HepG2 (cell line): Measurements from ENCODE around the gene OTUB2. TPM values are rescaled to one million over a fixed set of nuclear protein-coding genes. Genes with fewer than 3 reads are reported as not detected.
A peak's percentile ranks its signal among the peaks of the same experiment; 100 is the strongest.

Source experiments
- CCAR2 ChIP-seq: fragments of 200-400 bp; formaldehyde crosslinking; optimal IDR thresholded peaks from 2 replicates; pipeline ENCODE3; 2018; ENCODE audit warnings: low read depth, mild to moderate bottlenecking, low read length, moderate library complexity
- EP300 ChIP-seq, 3 experiments: sonication (generic) in 1 of 3; formaldehyde crosslinking in 1 of 3; IDR thresholded peaks; 2 replicates each; pipeline versions ENCODE4 v1.5.1 to v1.6.1; 2011 to 2020; ENCODE audit warnings: low read depth in 2 of 3, low read length in 2 of 3, borderline replicate concordance in 1 of 3, improper control_type of control experiment in 1 of 3, mild to moderate bottlenecking in 1 of 3, missing genetic modification reagents in 1 of 3, moderate library complexity in 1 of 3
- FOXP1 ChIP-seq, 2 experiments: fragments of 450-650 bp in 1 of 2; IDR thresholded peaks; 2 replicates each; pipeline ENCODE4 v1.6.1; 2017 to 2018; ENCODE audit warnings: antibody characterized with exemption in 1 of 2
- GATAD2A ChIP-seq: IDR thresholded peaks from 2 replicates; pipeline ENCODE4 v1.6.1; 2016
- JUNB ChIP-seq: sonication (generic); formaldehyde crosslinking; IDR thresholded peaks from 2 replicates; pipeline ENCODE4 v1.8.0; 2022; ENCODE audit warnings: missing genetic modification reagents, mild to moderate bottlenecking, borderline replicate concordance
- MAF1 ChIP-seq: sonication (generic); formaldehyde crosslinking; IDR thresholded peaks from 2 replicates; pipeline ENCODE4 v1.5.0; 2020; ENCODE audit warnings: missing genetic modification reagents, borderline replicate concordance
- MTF1 ChIP-seq: sonication (generic); formaldehyde crosslinking; IDR thresholded peaks from 2 replicates; pipeline ENCODE4 v1.5.0; 2020; ENCODE audit warnings: missing genetic modification reagents
- MXI1 ChIP-seq: IDR thresholded peaks from 3 replicates; pipeline ENCODE4 v1.6.1; 2012; ENCODE audit warnings: low read depth, low read length, inconsistent platforms, borderline replicate concordance
- NFE2L1 ChIP-seq: sonication (generic); formaldehyde crosslinking; IDR thresholded peaks from 2 replicates; pipeline ENCODE4 v1.4.0; 2020; ENCODE audit warnings: missing genetic modification reagents, mild to moderate bottlenecking, borderline replicate concordance
- NFYB ChIP-seq: sonication (generic); formaldehyde crosslinking; IDR thresholded peaks from 2 replicates; pipeline ENCODE4 v1.4.0; 2020; ENCODE audit warnings: missing genetic modification reagents
- RORA ChIP-seq: sonication (generic); formaldehyde crosslinking; IDR thresholded peaks from 2 replicates; pipeline ENCODE4 v1.5.0; 2020; ENCODE audit warnings: mild to moderate bottlenecking, missing genetic modification reagents, moderate library complexity
- SOX6 ChIP-seq, 2 experiments: fragments of 450-650 bp in 1 of 2; sonication (generic) in 1 of 2; formaldehyde crosslinking in 1 of 2; IDR thresholded peaks; 2 replicates each; pipeline versions ENCODE4 v1.4.0 to v1.6.1; 2017 to 2020; ENCODE audit warnings: antibody characterized with exemption in 1 of 2, mild to moderate bottlenecking in 1 of 2, missing genetic modification reagents in 1 of 2
- THAP11 ChIP-seq: IDR thresholded peaks from 2 replicates; pipeline ENCODE4 v1.6.1; 2016; ENCODE audit warnings: missing biosample characterization, missing genetic modification reagents
- ZBTB21 ChIP-seq: sonication (generic); formaldehyde crosslinking; IDR thresholded peaks from 2 replicates; pipeline ENCODE4 v1.4.0; 2020; ENCODE audit warnings: missing genetic modification reagents
- ZNF138 ChIP-seq: sonication (generic); formaldehyde crosslinking; IDR thresholded peaks from 2 replicates; pipeline ENCODE4 v1.5.0; 2020; ENCODE audit warnings: mild to moderate bottlenecking, low read depth, missing genetic modification reagents
- ZNF605 ChIP-seq: sonication (generic); formaldehyde crosslinking; IDR thresholded peaks from 2 replicates; pipeline ENCODE4 v1.8.0; 2022; ENCODE audit warnings: mild to moderate bottlenecking, missing genetic modification reagents
- ZNF747 ChIP-seq: sonication (generic); formaldehyde crosslinking; IDR thresholded peaks from 2 replicates; pipeline ENCODE4 v1.8.1; 2023; ENCODE audit warnings: missing genetic modification reagents, mild to moderate bottlenecking, borderline replicate concordance
- ZNF780A ChIP-seq: sonication (generic); formaldehyde crosslinking; IDR thresholded peaks from 2 replicates; pipeline ENCODE4 v1.8.0; 2022; ENCODE audit warnings: mild to moderate bottlenecking, missing genetic modification reagents, moderate library complexity
- ZNF83 ChIP-seq: sonication (generic); formaldehyde crosslinking; IDR thresholded peaks from 2 replicates; pipeline ENCODE4 v1.4.0; 2020; ENCODE audit warnings: missing genetic modification reagents, mild to moderate bottlenecking, borderline replicate concordance
- polyA plus RNA-seq, 8 experiments: library from polyadenylated mRNA; depleted of rRNA in 3 of 8; stranded (reverse) in 7 of 8; unstranded in 1 of 8; fragments of >200 nt; fragmentation: Illumina TruSeq in 4 of 8; extraction: Trizol in 4 of 8; gene quantifications; 2 replicates each; pipeline versions ENCODE4 v1.2.1 to v1.2.3, GENCODE V29; 2011 to 2016; ENCODE audit warnings: low read depth in 4 of 8, missing spikeins in 1 of 8, mixed read lengths in 1 of 8; ENCODE audit not compliant: insufficient read depth in 1 of 8
- total RNA-seq, 5 experiments: library from RNA; depleted of rRNA; stranded (reverse); fragments of >200 nt; fragmentation: Illumina TruSeq; extraction: Trizol; gene quantifications; 2 replicates each; pipeline ENCODE4 v1.2.3, GENCODE V29; 2016; ENCODE audit warnings: low read depth in 1 of 5
- TF ChIP-seq, protein P1 (sequence below): IDR thresholded peaks from 2 replicates; pipeline ENCODE4 v1.6.1; 2016; ENCODE audit warnings: low read depth, control low read depth
- TF ChIP-seq, protein P2 (sequence below): sonication (generic); formaldehyde crosslinking; IDR thresholded peaks from 2 replicates; pipeline ENCODE4 v1.4.0; 2020; ENCODE audit warnings: missing genetic modification reagents
- TF ChIP-seq, protein P3 (sequence below): IDR thresholded peaks from 2 replicates; pipeline ENCODE4 v1.6.1; 2016
- TF ChIP-seq, protein P4 (sequence below): IDR thresholded peaks from 2 replicates; pipeline ENCODE4 v1.4.0; 2020; ENCODE audit warnings: mild to moderate bottlenecking, missing genetic modification reagents

Gene OTUB2
- total and polyA plus RNA-seq, 2 of the 13 experiments (the other 11 are each of a cell fraction or from before 2014, with no cell fraction given) = 2.2 to 2.4 TPM

DNA sequence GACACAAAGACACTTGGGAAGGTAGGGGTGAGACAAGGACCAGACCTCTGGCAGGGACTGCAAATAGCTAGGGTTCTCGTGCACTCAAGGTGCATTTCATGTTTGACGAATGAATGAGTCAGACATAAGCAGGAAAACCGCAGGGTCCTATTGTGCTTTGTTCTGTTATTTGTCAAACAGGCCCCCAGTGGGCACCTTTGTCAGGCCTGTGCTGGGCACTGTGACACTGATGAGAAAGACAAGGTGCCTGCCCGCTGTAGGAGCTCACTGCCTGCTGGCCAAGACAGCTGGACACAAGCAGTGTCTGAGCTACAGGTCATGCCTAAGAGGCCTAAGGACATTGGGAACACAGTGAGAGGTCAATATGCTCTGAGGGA lies 2.3 kb downstream of the OTUB2 start (continued):
- TF ChIP-seq, protein P1, sequence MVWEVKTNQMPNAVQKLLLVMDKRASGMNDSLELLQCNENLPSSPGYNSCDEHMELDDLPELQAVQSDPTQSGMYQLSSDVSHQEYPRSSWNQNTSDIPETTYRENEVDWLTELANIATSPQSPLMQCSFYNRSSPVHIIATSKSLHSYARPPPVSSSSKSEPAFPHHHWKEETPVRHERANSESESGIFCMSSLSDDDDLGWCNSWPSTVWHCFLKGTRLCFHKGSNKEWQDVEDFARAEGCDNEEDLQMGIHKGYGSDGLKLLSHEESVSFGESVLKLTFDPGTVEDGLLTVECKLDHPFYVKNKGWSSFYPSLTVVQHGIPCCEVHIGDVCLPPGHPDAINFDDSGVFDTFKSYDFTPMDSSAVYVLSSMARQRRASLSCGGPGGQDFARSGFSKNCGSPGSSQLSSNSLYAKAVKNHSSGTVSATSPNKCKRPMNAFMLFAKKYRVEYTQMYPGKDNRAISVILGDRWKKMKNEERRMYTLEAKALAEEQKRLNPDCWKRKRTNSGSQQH (CRISPR knock-in tag) = peak; percentile 73; the same call in 1 of the 2 replicates
- TF ChIP-seq SOX6 (IDR thresholded peaks at IDR 0.05) (no peak), SOX6 (CRISPR knock-in tag; IDR thresholded peaks at IDR 0.05) (peak; percentile 96), NFE2L1 (no peak), MTF1 (CRISPR knock-in tag) (no peak), ZBTB21 (CRISPR knock-in tag) (0 out of 2 replicates have a peak, but pooled peaks have one; percentile 9), ZNF605 (no peak), JUNB (peak; percentile 78; the same call in 1 of the 2 replicates), GATAD2A (CRISPR knock-in tag) (peak; percentile 85), ZNF83 (no peak), NFYB (CRISPR knock-in tag) (no peak), MXI1 (peak; percentile 55; the same call in 1 of the 3 replicates), ZNF138 (no peak), ZNF780A (CRISPR knock-in tag) (no peak), CCAR2 (no peak), RORA (CRISPR knock-in tag) (no peak), MAF1 (CRISPR knock-in tag) (no peak), ZNF747 (CRISPR knock-in tag) (no peak), THAP11 (0 out of 2 replicates have a peak, but pooled peaks have one; percentile 33), FOXP1 (IDR thresholded peaks at IDR 0.05) (no peak), FOXP1 (CRISPR knock-in tag; IDR thresholded peaks at IDR 0.05) (peak; percentile 47), EP300 (IDR thresholded peaks at IDR 0.05; ENCODE audit: low read depth in 2 of 2, low read length in 2 of 2) (peak; percentile 27 to 69; a peak in 2 of 4 replicates), EP300 (CRISPR knock-in tag; IDR thresholded peaks at IDR 0.05; ENCODE audit: borderline replicate concordance) (peak; percentile 71)
- TF ChIP-seq, protein P2, sequence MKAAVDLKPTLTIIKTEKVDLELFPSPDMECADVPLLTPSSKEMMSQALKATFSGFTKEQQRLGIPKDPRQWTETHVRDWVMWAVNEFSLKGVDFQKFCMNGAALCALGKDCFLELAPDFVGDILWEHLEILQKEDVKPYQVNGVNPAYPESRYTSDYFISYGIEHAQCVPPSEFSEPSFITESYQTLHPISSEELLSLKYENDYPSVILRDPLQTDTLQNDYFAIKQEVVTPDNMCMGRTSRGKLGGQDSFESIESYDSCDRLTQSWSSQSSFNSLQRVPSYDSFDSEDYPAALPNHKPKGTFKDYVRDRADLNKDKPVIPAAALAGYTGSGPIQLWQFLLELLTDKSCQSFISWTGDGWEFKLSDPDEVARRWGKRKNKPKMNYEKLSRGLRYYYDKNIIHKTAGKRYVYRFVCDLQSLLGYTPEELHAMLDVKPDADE (CRISPR knock-in tag) = no peak
- TF ChIP-seq, protein P3, sequence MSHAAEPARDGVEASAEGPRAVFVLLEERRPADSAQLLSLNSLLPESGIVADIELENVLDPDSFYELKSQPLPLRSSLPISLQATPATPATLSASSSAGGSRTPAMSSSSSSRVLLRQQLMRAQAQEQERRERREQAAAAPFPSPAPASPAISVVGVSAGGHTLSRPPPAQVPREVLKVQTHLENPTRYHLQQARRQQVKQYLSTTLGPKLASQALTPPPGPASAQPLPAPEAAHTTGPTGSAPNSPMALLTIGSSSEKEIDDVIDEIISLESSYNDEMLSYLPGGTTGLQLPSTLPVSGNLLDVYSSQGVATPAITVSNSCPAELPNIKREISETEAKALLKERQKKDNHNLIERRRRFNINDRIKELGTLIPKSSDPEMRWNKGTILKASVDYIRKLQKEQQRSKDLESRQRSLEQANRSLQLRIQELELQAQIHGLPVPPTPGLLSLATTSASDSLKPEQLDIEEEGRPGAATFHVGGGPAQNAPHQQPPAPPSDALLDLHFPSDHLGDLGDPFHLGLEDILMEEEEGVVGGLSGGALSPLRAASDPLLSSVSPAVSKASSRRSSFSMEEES (CRISPR knock-in tag) = 0 out of 2 replicates have a peak, but pooled peaks have one; percentile 24
- TF ChIP-seq, protein P4, sequence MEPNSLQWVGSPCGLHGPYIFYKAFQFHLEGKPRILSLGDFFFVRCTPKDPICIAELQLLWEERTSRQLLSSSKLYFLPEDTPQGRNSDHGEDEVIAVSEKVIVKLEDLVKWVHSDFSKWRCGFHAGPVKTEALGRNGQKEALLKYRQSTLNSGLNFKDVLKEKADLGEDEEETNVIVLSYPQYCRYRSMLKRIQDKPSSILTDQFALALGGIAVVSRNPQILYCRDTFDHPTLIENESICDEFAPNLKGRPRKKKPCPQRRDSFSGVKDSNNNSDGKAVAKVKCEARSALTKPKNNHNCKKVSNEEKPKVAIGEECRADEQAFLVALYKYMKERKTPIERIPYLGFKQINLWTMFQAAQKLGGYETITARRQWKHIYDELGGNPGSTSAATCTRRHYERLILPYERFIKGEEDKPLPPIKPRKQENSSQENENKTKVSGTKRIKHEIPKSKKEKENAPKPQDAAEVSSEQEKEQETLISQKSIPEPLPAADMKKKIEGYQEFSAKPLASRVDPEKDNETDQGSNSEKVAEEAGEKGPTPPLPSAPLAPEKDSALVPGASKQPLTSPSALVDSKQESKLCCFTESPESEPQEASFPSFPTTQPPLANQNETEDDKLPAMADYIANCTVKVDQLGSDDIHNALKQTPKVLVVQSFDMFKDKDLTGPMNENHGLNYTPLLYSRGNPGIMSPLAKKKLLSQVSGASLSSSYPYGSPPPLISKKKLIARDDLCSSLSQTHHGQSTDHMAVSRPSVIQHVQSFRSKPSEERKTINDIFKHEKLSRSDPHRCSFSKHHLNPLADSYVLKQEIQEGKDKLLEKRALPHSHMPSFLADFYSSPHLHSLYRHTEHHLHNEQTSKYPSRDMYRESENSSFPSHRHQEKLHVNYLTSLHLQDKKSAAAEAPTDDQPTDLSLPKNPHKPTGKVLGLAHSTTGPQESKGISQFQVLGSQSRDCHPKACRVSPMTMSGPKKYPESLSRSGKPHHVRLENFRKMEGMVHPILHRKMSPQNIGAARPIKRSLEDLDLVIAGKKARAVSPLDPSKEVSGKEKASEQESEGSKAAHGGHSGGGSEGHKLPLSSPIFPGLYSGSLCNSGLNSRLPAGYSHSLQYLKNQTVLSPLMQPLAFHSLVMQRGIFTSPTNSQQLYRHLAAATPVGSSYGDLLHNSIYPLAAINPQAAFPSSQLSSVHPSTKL (CRISPR knock-in tag) = peak; percentile 75
